GM18505 (cell line): Measurements from ENCODE around the gene TIMM23B.
"Not testable (repeated sequence)": the region's sequence is repeated elsewhere in the genome, so short reads cannot be mapped to it uniquely, and the experiment has no call there.

Source experiments
- ATAC-seq: cut with Tn5 transposase; IDR thresholded peaks from one replicate; pipeline ENCODE4 v1.9.1; 2021; ENCODE audit not compliant: unreplicated experiment
- POLR2A ChIP-seq: IDR thresholded peaks from 4 replicates; pipeline ENCODE4 v1.6.1; 2011; ENCODE audit warnings: borderline replicate concordance; ENCODE audit not compliant: insufficient read depth, insufficient read length; ENCODE audit errors: extremely low read depth

Gene TIMM23B

DNA sequence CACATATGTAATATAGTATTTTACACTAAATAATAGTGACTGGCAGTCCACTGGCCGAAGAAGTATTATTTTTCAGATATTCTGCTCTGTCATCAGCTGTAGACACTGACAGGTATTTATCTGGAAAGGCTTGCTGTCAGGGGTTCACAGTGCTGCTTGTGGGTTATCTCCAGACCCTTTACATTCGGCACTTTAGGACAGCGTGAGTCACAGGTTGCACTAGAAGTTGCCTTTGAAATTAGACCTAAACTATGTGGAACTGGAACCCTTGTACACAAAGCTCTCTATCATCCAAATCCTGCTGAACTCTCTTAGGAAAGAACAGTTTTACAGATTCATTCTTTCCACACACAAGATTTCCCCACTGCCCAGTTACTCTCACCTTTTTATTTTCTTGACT lies 30.2 kb downstream of the TIMM23B start:
- not testable (repeated sequence) for ATAC-seq

DNA sequence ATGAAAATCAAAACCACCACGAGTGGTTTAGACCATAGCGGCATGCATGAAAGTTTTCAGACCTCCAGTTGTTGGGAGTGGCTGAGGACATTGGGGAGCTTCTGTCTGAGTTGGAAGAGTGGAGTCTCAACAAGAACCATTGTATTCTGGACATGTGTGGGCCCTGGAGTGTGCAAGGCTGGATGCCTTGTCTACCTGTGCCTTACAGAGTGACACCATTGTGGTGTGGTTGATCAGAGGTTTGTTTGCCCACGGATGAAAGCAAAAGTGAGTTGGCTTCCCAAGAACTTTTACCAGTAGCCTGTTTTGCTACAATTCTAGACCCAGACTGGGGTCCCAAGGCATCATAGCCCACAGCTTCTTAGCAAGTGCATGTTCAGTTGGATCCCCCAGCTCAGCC lies 35.9 kb downstream of the TIMM23B start:
- not testable (repeated sequence) for ATAC-seq

DNA sequence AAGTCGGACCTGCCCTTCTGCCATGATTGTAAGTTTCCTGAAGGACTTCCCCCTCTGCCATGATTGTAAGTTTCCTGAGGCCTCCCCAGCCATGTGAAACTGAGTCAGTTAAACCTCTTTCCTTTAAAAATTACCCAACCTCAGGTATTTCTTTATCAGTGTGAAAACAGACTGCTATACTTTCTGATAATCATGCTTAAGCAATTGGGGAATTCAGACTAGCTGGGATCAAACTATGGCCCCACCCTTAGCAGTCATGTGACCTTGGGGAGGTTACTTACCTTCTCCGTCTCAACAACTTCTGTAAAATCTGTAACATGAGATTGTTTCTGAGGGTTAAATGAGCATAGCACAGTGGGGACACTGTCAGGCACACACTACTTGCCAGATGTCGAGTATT lies 45.4 kb downstream of the TIMM23B start:
- ATAC-seq, result not testable (repeated sequence)

DNA sequence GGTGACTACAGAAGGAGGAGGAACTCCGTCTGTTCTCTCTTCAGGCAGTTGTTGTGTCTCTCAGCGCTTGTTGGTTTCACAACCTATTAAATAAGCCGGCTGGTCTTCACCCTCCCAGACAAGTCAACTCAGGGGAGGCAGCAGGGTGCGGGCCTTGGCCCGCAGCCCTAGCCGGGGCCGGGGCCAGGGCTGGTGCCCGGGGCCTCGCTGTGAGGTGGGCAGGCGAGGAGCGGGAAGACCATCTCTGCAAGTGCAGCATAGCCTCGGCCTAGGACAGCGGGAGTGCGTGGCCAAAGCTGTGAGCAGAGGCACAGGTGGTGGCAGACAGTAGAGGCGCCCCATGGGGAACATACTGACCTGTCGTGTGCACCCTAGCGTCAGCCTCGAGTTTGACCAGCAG lies 46.5 kb downstream of the TIMM23B start, which contains the start of gene AGAP6:
Gene AGAP6 (plus strand): TSS at position 31 of the 400 bp plus-strand sequence. CDS start 310 bp downstream, at position 341.
- ATAC-seq, result not testable (repeated sequence)

DNA sequence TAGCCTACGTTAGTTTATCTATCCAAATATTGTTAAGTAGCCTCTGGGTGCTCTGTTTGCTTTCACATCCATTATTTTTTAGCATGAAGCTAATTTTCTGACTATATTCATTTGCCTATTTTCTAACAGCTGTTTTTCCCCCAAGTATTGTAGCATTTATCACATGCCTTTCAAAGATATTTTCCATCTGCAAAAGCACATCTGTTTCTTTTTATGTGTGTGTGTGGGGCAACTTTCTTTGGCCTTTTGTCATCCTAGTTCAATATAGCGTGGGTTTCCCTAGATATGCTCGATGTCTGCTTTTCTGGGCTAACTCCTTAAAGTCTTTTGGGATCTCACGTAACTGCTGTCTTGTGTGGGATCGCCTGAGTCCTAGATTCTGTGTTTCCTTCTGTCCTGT lies 53.5 kb downstream of the TIMM23B start:
- not testable (repeated sequence) for ATAC-seq

DNA sequence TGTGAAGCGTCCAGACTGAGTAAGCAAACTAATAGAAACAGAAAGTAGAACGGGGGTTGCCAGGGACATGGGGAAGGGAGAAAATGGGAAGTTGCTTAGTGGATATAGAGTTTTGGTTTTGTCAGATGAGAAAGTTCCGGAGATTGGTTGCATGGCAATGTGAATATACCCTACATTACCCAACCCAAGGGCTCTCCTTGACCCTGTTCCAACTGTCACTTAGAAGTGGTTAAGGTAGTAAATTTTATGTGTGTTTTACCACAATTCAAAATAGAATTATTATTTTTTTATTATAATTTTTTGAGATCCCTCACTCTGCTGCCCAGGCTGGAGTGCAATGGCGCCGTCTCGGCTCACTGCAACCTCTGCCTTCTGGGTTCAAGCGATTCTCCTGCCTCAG lies 72.2 kb downstream of the TIMM23B start:
- ATAC-seq, result not testable (repeated sequence)

DNA sequence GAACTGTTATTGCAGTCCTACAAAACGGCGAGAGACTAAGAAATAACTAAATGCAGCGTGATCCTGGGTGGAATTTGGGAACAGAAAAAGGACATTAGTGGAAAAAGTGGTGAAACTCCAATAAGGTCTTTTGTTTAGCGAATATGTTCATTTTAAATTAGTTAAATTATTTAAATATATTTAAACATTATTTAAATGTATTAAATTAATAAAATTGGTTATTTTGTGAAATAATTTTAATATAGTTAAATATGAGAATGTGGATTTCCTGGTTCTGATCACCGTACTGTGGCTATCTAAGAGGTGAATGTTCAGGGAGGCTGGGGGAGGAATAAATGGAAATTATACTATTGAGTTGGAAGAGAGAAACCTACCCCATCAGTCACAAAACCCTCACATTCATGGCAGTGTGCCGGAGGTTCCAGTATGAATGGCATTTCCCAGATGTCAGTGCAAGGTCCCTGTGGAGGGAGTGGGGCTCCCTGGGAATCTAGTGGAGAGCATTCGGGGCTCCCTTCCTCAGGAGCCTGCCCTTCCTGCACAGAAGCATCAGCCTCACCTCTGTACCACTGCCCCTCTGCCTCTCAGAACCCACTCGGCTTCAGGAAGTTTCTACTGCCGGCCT lies 73.9 kb downstream of the TIMM23B start:
- not testable (repeated sequence) for ATAC-seq

DNA sequence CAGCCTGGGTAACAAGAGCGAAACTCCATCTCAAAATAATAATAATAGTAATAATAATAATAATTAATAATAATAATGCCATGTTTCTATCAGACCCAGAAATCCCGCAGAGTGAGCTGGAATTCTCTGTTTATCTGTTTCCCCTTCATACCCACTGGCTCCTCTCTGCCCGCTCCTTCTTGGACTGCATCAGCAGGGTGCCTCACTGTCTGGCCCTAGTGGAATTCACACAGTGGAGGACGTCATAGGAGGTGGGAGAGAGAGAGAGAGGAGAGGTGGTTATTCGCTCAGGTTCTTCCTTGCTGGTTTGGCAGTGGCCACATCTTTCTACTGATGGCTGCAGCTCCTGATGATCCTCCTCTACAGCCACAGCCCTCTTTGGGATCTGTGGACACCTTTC lies 75.1 kb downstream of the TIMM23B start:
- ATAC-seq, result not testable (repeated sequence)

DNA sequence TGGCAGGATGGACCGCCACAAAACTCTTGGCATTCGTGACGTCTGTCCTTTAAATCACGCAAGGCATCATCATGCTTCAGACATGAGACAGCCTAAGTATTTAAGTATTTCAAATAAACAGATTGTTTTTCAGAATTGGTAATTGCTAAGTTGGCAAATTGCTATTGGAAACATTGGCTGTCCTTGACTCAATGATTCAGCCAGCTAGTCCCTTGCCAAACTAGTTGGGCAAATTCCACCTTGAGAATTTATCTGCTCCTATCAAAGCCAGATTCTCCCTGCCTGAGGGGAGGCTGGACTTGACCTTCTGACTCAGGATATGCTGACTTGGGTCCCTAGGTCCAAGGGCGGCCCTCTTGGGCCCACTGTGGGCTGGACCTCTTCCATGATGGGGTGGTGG lies 75.8 kb downstream of the TIMM23B start:
- not testable (repeated sequence) for ATAC-seq

DNA sequence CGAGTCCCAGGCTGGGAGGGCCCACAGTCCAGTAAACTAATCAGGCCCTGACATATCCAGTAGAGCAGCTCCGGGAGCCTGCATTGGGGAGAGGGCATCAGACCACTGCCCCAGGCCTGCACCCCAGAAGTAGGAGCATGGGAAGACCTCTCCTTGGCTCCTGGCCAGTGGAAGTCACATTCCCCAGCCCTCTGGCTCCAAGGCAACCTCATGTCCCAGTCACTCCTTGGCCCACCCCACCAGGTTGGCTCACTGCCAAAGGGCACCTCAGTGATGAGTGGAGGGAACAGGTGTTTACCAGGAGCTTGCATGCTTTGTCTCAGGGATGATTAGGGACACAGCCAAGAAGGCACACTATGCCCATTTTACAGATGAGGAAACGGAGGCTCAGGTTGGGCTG lies 77.4 kb downstream of the TIMM23B start:
- ATAC-seq, result not testable (repeated sequence)

DNA sequence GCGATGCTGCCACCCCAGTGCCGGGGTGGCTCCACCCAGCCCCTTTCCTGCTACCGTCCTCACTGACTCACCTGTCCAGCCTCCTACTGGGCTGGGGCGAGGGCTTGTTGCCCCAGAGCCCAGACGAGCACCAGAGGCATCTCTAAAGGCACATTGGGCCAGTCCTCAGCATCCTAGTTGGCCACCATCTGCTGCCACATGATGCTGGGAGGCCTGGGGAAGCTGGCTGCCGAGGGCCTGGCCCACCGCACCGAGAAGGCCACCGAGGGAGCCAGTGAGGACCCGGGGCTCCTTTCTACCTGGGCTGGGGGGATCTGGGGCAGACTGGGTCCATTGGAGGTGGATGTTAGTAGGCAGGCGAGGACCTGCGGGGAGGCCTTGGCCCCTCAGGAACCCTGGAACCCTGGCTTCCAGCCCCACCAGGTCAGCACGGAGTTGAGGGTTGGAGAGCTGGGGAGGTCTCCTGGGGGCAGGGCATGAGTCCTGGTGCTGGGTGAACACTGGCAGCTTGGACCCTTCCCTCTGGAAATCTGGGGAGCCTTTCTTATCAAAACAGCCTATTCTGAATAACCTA lies 78.7 kb downstream of the TIMM23B start:
- not testable (repeated sequence) for ATAC-seq

DNA sequence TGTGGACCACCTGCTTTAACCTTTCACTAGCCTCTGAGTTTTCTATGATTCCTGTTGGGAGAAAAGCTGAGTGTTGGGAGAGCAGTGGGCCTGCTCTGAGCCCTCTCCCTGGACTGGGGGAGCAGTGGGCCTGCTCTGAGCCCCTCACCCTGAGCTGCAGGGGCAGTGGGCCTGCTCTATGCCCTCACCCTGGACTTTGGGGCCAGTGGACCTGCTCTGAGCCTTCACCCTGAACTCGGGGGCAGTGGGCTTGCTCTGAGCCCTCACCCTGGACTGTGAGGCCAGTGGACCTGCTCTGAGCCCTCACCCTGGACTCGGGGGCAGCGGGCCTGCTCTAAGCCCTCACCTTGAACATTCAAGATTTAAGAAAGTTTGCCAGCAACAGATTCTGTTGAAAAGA lies 79.8 kb downstream of the TIMM23B start:
- ATAC-seq, result no peak
- no peak for TF ChIP-seq POLR2A
